Colon (tissue), 2 donors: ENCODE results near the gene KLHL42.
"Not testable (repeated sequence)": the region's sequence is repeated elsewhere in the genome, so short reads cannot be mapped to it uniquely, and the experiment has no call there.

Experiments used
- FAIRE-seq: peaks from 2 replicates; lab custom pipeline; 2012; peaks lifted over from hg19 to GRCh38; lab: Jason Lieb, UNC
- donor health status: control.
- donor health status: control.

KLHL42 gene

GRCh38 chr12:27779920-27780611, at the start of gene KLHL42, which contains the start of gene MANSC4:
Gene KLHL42 (plus strand): TSS chr12:27780233. CDS start chr12:27780331, 98 bp downstream.
Gene MANSC4 (minus strand): TSS chr12:27780236. CDS start chr12:27771276, 8,960 bp downstream.
- FAIRE-seq: no peak

- no peak for FAIRE-seq
Measured at GRCh38 chr12:27732281-27732680, 47.8 kb upstream of the KLHL42 start.

- FAIRE-seq: peak; percentile 68
Measured at GRCh38 chr12:27733052-27733656, 46.9 kb upstream of the KLHL42 start.

GRCh38 chr12:27733791-27734190, 46.2 kb upstream of the KLHL42 start:
- no peak for FAIRE-seq

GRCh38 chr12:27734321-27734720, 45.7 kb upstream of the KLHL42 start:
- not testable (repeated sequence) for FAIRE-seq

GRCh38 chr12:27743601-27744000, 36.4 kb upstream of the KLHL42 start:
- no peak for FAIRE-seq

- FAIRE-seq: not testable (repeated sequence)
Measured at GRCh38 chr12:27745734-27746133, 34.3 kb upstream of the KLHL42 start.

GRCh38 chr12:27747111-27747820, 32.8 kb upstream of the KLHL42 start:
- FAIRE-seq: peak; percentile 10

- no peak for FAIRE-seq
Measured at GRCh38 chr12:27751386-27752047, 28.5 kb upstream of the KLHL42 start.

- no peak for FAIRE-seq
Measured at GRCh38 chr12:27754795-27755194, 25.2 kb upstream of the KLHL42 start.

GRCh38 chr12:27756670-27757195, 23.3 kb upstream of the KLHL42 start:
- no peak for FAIRE-seq

- FAIRE-seq: no peak
Measured at GRCh38 chr12:27762757-27763156, 17.3 kb upstream of the KLHL42 start.

- no peak for FAIRE-seq
Measured at GRCh38 chr12:27766587-27766986, 13.4 kb upstream of the KLHL42 start.

GRCh38 chr12:27769142-27769673, 10.8 kb upstream of the KLHL42 start:
- no peak for FAIRE-seq

GRCh38 chr12:27771481-27772327, 8.3 kb upstream of the KLHL42 start:
- no peak for FAIRE-seq

GRCh38 chr12:27772328-27773049, 7.5 kb upstream of the KLHL42 start:
- FAIRE-seq: no peak

- FAIRE-seq: no peak
Measured at GRCh38 chr12:27777141-27777540, 2.9 kb upstream of the KLHL42 start.

GRCh38 chr12:27778206-27778605, 1.8 kb upstream of the KLHL42 start:
- FAIRE-seq: no peak

GRCh38 chr12:27779416-27779919, 565 bp upstream of the KLHL42 start:
- no peak for FAIRE-seq
